B cell (primary cell): ENCODE measurements around the gene FAM177B. TPM values are rescaled to one million over a fixed set of nuclear protein-coding genes. Genes with fewer than 3 reads are reported as not detected.

Source experiments
- ATAC-seq: fragments of 200-7000 bp; cut with Tn5 transposase; one replicate; pipeline ENCODE4 v1.10.0; 2021; ENCODE audit warnings: low read depth, mild to moderate bottlenecking, moderate number of reproducible peaks, moderate library complexity
- CTCF ChIA-PET: fragments of 350-600 bp; sonication (Branson Sonifier 250); formaldehyde crosslinking; loops from one replicate; lab custom pipeline; 2021; ENCODE audit warnings: antibody characterized with exemption, inconsistent platforms; lab: Charles Lee
- POLR2A ChIA-PET: fragments of 350-600 bp; sonication (Branson Sonifier 250); formaldehyde crosslinking; loops from one replicate; lab custom pipeline; 2021; ENCODE audit warnings: antibody characterized with exemption; lab: Charles Lee
- DNase-seq: peaks from one replicate; pipeline ENCODE4 v3.0.0; 2013
- H2AFZ ChIP-seq: 2 replicates; pipeline ENCODE4 v1.6.1; 2012; ENCODE audit warnings: mild to moderate bottlenecking, low read depth, low read length; ENCODE audit not compliant: insufficient read depth, poor library complexity, severe bottlenecking
- H3K27ac ChIP-seq, 2 donors: 1 replicate in 1 of 2; 2 replicates in 1 of 2; pipeline ENCODE4 v1.5.1; 2012 to 2013; ENCODE audit warnings: low read length in 2 of 2, mild to moderate bottlenecking in 2 of 2, moderate library complexity in 1 of 2
- H3K27me3 ChIP-seq, 4 experiments: fragments of 200-600 bp in 1 of 4; sonication (generic) in 1 of 4; replicated peaks in 1 of 4; 1 replicate in 2 of 4; 2 replicates in 2 of 4; pipeline versions ENCODE4 v1.6.1 to v1.7.0; 2013 to 2016; ENCODE audit warnings: low read length in 3 of 4, mild to moderate bottlenecking in 2 of 4, mixed read lengths in 1 of 4, moderate library complexity in 1 of 4; ENCODE audit not compliant: insufficient read depth in 4 of 4, control insufficient read depth in 3 of 4; ENCODE audit errors: control extremely low read depth in 1 of 4
- H3K36me3 ChIP-seq, 2 experiments: replicated peaks in 1 of 2; 1 replicate in 1 of 2; 2 replicates in 1 of 2; pipeline versions ENCODE4 v1.6.1 to v1.7.1; 2013; ENCODE audit warnings: low read length in 1 of 2; ENCODE audit not compliant: insufficient read depth in 2 of 2, control insufficient read depth in 1 of 2; ENCODE audit errors: control extremely low read depth in 1 of 2, extremely low read depth in 1 of 2
- H3K4me1 ChIP-seq, 2 donors: fragments of 200-600 bp in 1 of 2; sonication (generic) in 1 of 2; 1 replicate in 1 of 2; 2 replicates in 1 of 2; pipeline versions ENCODE4 v1.5.1 to v1.6.1; 2013 to 2017; ENCODE audit warnings: low read length in 2 of 2; ENCODE audit not compliant: control insufficient read depth in 2 of 2, insufficient read depth in 2 of 2
- H3K4me2 ChIP-seq: replicated peaks from 2 replicates; pipeline ENCODE3; 2012; ENCODE audit warnings: mild to moderate bottlenecking, low read depth, low read length; ENCODE audit not compliant: poor library complexity, severe bottlenecking
- H3K4me3 ChIP-seq, 5 experiments: fragments of 200-600 bp in 1 of 5; sonication (generic) in 1 of 5; 1 replicate in 3 of 5; 2 replicates in 2 of 5; pipeline versions ENCODE4 v1.5.1 to v1.7.0; 2011 to 2016; ENCODE audit warnings: low read length in 4 of 5, mild to moderate bottlenecking in 4 of 5, low read depth in 2 of 5, control low read depth in 1 of 5, moderate library complexity in 1 of 5; ENCODE audit not compliant: insufficient read depth in 1 of 5; ENCODE audit errors: control extremely low read depth in 1 of 5, extremely low read depth in 1 of 5
- H3K79me2 ChIP-seq: fragments of 200-600 bp; sonication (generic); one replicate; pipeline ENCODE4 v1.6.0; 2016; ENCODE audit warnings: low read length; ENCODE audit not compliant: control insufficient read depth, insufficient read depth
- H3K9ac ChIP-seq: fragments of 200-600 bp; sonication (generic); 2 replicates; pipeline ENCODE4 v1.6.1; 2017; ENCODE audit warnings: mild to moderate bottlenecking, low read length, moderate library complexity
- H3K9me3 ChIP-seq, 3 donors: one replicate each; pipeline versions ENCODE4 v1.6.1 to v1.7.1; 2013; ENCODE audit warnings: low read length in 2 of 3; ENCODE audit not compliant: control insufficient read depth in 2 of 3, insufficient read depth in 1 of 3; ENCODE audit errors: control extremely low read depth in 1 of 3
- H4K20me1 ChIP-seq: 2 replicates; pipeline ENCODE4 v1.6.0; 2012; ENCODE audit warnings: mild to moderate bottlenecking, low read length; ENCODE audit not compliant: insufficient read depth, control insufficient read depth, poor library complexity, severe bottlenecking
- H3K27ac Mint-ChIP-seq: one replicate; pipeline ENCODE4 v1.8.0; 2021; ENCODE audit warnings: mixed read lengths
- H3K27me3 Mint-ChIP-seq: one replicate; pipeline ENCODE4 v1.8.0; 2021; ENCODE audit warnings: mixed read lengths
- H3K4me1 Mint-ChIP-seq: one replicate; pipeline ENCODE4 v1.8.0; 2021; ENCODE audit warnings: mixed read lengths
- H3K4me3 Mint-ChIP-seq: one replicate; pipeline ENCODE4 v1.8.0; 2021; ENCODE audit warnings: mixed read lengths
- H3K9me3 Mint-ChIP-seq: one replicate; pipeline ENCODE4 v1.8.0; 2022; ENCODE audit warnings: mixed read lengths; ENCODE audit not compliant: insufficient read depth
- EZH2 ChIP-seq: IDR thresholded peaks from 2 replicates; pipeline ENCODE4 v1.6.1; 2012; ENCODE audit warnings: borderline replicate concordance, low read depth, mild to moderate bottlenecking, moderate library complexity, low read length; ENCODE audit not compliant: insufficient read depth, poor library complexity, severe bottlenecking
- WGBS: methylation state at CpG from one replicate; pipeline ENCODE4 v1.1.5; 2013; ENCODE audit warnings: missing lambda C conversion rate; ENCODE audit not compliant: insufficient coverage; 5-methylcytosine and 5-hydroxymethylcytosine counted together
- intact Hi-C: fragments of 100-400 bp; cut with micrococcal nuclease; formaldehyde crosslinking; loops from one replicate; pipeline ENCODE4 v1.10.0; 2022
- polyA plus RNA-seq: library from polyadenylated mRNA; depleted of rRNA; stranded (reverse); fragments of >200 nt; gene quantifications from 2 replicates; pipeline ENCODE4 v1.2.3, GENCODE V29; 2012
- total RNA-seq, 2 donors: library from RNA; stranded (reverse); fragments of 120-200 nt in 1 of 2; gene quantifications; 1 replicate in 1 of 2; 2 replicates in 1 of 2; pipeline versions ENCODE4 v1.2.3 to v1.2.4, GENCODE V29; 2013 to 2022
- TF ChIP-seq, protein P1 (sequence below): fragments of 200-600 bp; IDR thresholded peaks from one replicate; pipeline ENCODE4 v1.8.0; 2022; ENCODE audit warnings: antibody characterized with exemption, mild to moderate bottlenecking

FAM177B gene
- total and polyA plus RNA-seq, 2 donors (not counting 1 experiment from before 2014, with no cell fraction given) = 12.8 to 19.9 TPM

DNA sequence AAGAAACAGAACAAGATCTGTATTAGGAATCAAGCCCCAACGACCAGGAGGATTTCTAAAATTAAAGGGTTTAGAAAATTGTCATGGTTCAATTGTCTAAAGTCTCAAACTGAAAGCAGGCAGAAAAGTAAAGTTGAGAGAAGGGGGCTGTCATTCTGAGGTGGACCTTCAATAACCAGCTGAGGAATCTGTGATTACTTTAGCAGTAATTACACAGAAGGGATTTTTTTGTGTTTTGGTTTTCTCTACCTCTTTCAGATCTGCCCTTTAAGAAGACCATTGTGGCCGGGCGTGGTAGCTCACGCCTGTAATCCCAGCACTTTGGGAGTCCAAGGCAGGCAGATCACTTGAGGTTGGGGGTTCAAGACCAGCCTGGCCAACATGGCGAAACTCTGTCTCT, 42.1 kb upstream of the FAM177B start:
- Mint-ChIP-seq H3K27me3 (no peaks in the 10 kb centered on the region), H3K4me3 (no peak overlapping the region), H3K27ac (peak overlapping the region; percentile 37), H3K4me1 (peaks cover 27% of the 10 kb centered on the region), H3K9me3 (no peaks in the 10 kb centered on the region)
- TF ChIP-seq EZH2 = no peak
- TF ChIP-seq, protein P1, sequence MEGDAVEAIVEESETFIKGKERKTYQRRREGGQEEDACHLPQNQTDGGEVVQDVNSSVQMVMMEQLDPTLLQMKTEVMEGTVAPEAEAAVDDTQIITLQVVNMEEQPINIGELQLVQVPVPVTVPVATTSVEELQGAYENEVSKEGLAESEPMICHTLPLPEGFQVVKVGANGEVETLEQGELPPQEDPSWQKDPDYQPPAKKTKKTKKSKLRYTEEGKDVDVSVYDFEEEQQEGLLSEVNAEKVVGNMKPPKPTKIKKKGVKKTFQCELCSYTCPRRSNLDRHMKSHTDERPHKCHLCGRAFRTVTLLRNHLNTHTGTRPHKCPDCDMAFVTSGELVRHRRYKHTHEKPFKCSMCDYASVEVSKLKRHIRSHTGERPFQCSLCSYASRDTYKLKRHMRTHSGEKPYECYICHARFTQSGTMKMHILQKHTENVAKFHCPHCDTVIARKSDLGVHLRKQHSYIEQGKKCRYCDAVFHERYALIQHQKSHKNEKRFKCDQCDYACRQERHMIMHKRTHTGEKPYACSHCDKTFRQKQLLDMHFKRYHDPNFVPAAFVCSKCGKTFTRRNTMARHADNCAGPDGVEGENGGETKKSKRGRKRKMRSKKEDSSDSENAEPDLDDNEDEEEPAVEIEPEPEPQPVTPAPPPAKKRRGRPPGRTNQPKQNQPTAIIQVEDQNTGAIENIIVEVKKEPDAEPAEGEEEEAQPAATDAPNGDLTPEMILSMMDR = no peak
- H3K79me2 ChIP-seq = peaks cover 82% of the 10 kb centered on the region
- no peak overlapping the region for H3K9ac ChIP-seq
- H3K36me3 ChIP-seq = peaks cover 16 to 62% of the 10 kb centered on the region in 2 experiments
- H3K9me3 ChIP-seq = peaks cover 0 to 1% (median 0%) of the 10 kb centered on the region in 3 donors
- no peaks in the 10 kb centered on the region for H3K27me3 ChIP-seq
- 74% methylated on average over 4 of the region's 5 CpGs for WGBS
- DNase-seq = no peak
- POLR2A ChIA-PET = no interaction called here
- peaks cover 61% of the 10 kb centered on the region for H4K20me1 ChIP-seq
- no peak for ATAC-seq
- no peak overlapping the region for H2AFZ ChIP-seq
- intact Hi-C loops = no loop called here
- H3K27ac ChIP-seq = no peak overlapping the region
- H3K4me2 ChIP-seq = no peak overlapping the region
- H3K4me3 ChIP-seq = no peak overlapping the region
- CTCF ChIA-PET = interaction anchor here (0.6 kb wide), 1 partner anchor 51 kb away, joined by 3 read pairs; no protein-coding TSS in a partner anchor
- peaks cover 4 to 6% of the 10 kb centered on the region in 2 donors for H3K4me1 ChIP-seq

DNA sequence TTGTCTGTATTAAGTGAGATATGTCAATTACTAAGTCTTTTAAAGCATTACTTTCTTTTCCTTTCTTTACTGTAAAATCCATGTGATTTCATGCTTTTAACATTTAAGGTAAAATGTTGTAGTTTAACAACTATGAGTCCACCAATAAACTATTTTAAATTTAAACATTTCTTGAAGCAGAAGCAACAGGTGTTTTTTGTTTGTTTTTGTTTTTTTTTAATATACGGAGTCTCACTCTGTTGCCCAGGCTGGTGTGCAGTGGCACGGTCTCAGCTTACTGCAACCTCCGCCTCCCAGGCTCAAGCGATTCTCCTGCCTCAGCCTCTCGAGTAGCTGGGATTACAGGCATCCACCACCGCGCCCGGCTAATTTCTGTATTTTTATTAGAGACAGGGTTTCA, 40.3 kb upstream of the FAM177B start:
- no peaks in the 10 kb centered on the region for H3K27me3 ChIP-seq
- H3K4me1 ChIP-seq = peaks cover 4 to 6% of the 10 kb centered on the region in 2 donors
- Mint-ChIP-seq H3K9me3 (no peaks in the 10 kb centered on the region), H3K4me1 (peaks cover 25% of the 10 kb centered on the region), H3K27me3 (no peaks in the 10 kb centered on the region), H3K4me3 (no peak overlapping the region), H3K27ac (no peak overlapping the region)
- ChIA-PET CTCF (interaction anchor here (1.0 to 1.5 kb wide), 2 partner anchors 10 to 384 kb away, joined by 3 read pairs; no protein-coding TSS in a partner anchor), POLR2A (no interaction called here)
- no peak overlapping the region for H3K27ac ChIP-seq
- intact Hi-C loops = no loop called here
- H3K36me3 ChIP-seq = peaks cover 13 to 66% of the 10 kb centered on the region in 2 experiments
- no peak overlapping the region for H3K4me2 ChIP-seq
- WGBS = 100% methylated on average over 8 of the region's 8 CpGs
- no peak for DNase-seq
- H4K20me1 ChIP-seq = peaks cover 63% of the 10 kb centered on the region
- no peak overlapping the region for H3K9ac ChIP-seq
- H3K79me2 ChIP-seq = peaks cover 90% of the 10 kb centered on the region
- no peak overlapping the region for H3K4me3 ChIP-seq
- TF ChIP-seq, protein P1 = no peak
- TF ChIP-seq EZH2 = no peak
- ATAC-seq = no peak
- no peak overlapping the region for H2AFZ ChIP-seq
- peaks cover 0 to 1% (median 0%) of the 10 kb centered on the region in 3 donors for H3K9me3 ChIP-seq
